GM19351 (cell line): ENCODE data around the gene C1orf226.
"Not testable (repeated sequence)": the region's sequence is repeated elsewhere in the genome, so short reads cannot be mapped to it uniquely, and the experiment has no call there.

Experiments used
- ATAC-seq: cut with Tn5 transposase; IDR thresholded peaks from one replicate; pipeline ENCODE4 v1.9.1; 2021; ENCODE audit warnings: mild to moderate bottlenecking, moderate library complexity; ENCODE audit not compliant: unreplicated experiment

Gene C1orf226

GRCh38 chr1:162404550-162405160, 23.1 kb downstream of the C1orf226 start:
- ATAC-seq, result no peak

GRCh38 chr1:162405800-162406199, 24.3 kb downstream of the C1orf226 start:
- no peak for ATAC-seq

- no peak for ATAC-seq
These were observed 25.3 kb downstream of the C1orf226 start for GRCh38 chr1:162406811-162407210.

- no peak for ATAC-seq
These were observed 26.0 kb downstream of the C1orf226 start for GRCh38 chr1:162407539-162407938.

GRCh38 chr1:162412002-162412401, 30.5 kb downstream of the C1orf226 start, which contains the start of gene SH2D1B:
Gene SH2D1B, minus strand, starts transcription at chr1:162412136. Its CDS starts 120 bp downstream, at chr1:162412016.
- ATAC-seq, result no peak

GRCh38 chr1:162416215-162416614, 34.7 kb downstream of the C1orf226 start:
- ATAC-seq, result no peak

GRCh38 chr1:162416909-162417308, 35.4 kb downstream of the C1orf226 start:
- ATAC-seq, result no peak

GRCh38 chr1:162417650-162418049, 36.1 kb downstream of the C1orf226 start:
- ATAC-seq, result no peak

- ATAC-seq, result not testable (repeated sequence)
These were observed 37.1 kb downstream of the C1orf226 start for GRCh38 chr1:162418584-162418983.

GRCh38 chr1:162419450-162419931, 38.0 kb downstream of the C1orf226 start:
- ATAC-seq, result not testable (repeated sequence)

GRCh38 chr1:162420120-162420519, 38.6 kb downstream of the C1orf226 start:
- no peak for ATAC-seq

- ATAC-seq, result no peak
These were observed 40.0 kb downstream of the C1orf226 start for GRCh38 chr1:162421258-162422164.

- no peak for ATAC-seq
These were observed 41.3 kb downstream of the C1orf226 start for GRCh38 chr1:162422662-162423375.

GRCh38 chr1:162430583-162430982, 49.1 kb downstream of the C1orf226 start:
- ATAC-seq, result no peak

GRCh38 chr1:162432977-162433713, 51.6 kb downstream of the C1orf226 start:
- not testable (repeated sequence) for ATAC-seq
